DLD1 (cell line): Measurements from ENCODE around the gene KIF14.
"Not testable (repeated sequence)": the region's sequence is repeated elsewhere in the genome, so short reads cannot be mapped to it uniquely, and the experiment has no call there.

Experiments used
- in situ Hi-C: cut with HindIII; loops from 2 replicates; pipeline ENCODE4 v1.10.0; 2017; ENCODE audit warnings: low sequenced_read_pairs

Gene KIF14

DNA sequence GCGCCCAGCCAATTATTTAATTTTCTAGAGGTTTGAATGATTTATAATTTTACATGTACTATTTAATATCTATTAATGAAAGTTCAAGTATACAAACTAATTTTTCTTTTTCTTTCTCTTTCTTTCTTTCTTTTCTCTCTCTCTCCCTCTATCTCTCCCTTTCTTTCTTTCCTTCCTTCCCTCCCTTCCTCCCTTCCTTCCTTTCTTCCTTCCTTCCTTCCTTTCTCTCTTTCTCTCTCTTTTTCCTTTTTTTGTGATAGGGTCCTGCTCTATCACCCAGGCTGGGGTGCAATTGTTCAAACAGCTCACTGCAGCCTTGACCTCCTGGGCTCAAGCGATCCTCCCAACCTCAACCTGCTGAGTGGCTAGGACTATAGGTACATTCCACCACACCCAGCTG lies 16.1 kb upstream of the KIF14 start:
- in situ Hi-C loops = no loop called here

GRCh38 chr1:200634261-200635122 lies 13.9 kb upstream of the KIF14 start:
- in situ Hi-C loops = no loop called here

GRCh38 chr1:200631375-200631774 lies 10.8 kb upstream of the KIF14 start:
- in situ Hi-C loops = no loop called here

DNA sequence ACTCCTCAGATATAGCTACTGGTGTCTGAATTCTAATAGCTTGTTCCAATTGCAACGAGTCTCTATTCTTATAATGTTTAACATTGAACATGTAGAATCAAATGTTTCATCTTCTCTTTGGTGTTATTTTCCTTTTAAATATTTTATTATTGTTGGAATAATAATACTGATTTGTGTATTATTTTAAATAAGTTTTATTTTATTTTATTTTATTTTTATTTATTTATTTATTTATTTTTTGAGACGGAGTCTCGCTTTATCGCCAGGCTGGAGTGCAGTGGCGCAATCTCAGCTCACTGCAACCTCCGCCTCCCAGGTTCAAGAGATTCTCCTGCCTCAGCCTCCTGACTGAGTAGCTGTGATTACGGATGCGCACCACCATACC lies 10.0 kb upstream of the KIF14 start:
- in situ Hi-C loops = not testable (repeated sequence)

DNA sequence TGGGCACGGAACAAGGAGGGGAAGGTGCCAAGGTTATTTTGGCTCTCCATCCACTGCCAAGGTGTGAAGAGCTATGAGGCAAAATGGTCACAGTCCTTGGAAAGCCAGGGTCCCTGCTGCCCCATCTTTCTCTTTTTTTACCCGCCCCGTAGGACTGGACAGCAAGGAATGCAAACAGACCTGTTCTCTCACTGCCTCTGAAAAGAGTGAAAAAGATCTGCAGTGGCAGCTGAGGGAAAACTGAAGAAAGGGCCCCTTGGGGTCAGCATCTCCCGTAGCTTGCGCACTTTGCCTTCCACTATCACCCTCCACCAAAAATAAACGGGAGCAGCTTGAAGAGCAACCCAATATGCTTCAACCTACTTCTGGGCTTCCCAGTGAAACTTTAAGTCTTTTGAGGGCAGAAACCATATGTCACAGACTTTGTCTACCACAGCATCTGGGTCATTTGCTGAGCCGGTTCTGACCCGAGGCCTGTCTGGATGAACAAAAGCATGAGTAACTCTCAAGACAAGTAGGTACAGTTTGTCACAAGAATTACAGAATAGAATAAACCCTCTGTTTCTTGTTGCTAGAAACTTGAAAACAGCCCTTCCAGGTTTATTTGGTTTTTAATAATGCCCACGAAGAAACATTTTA lies 9.4 kb upstream of the KIF14 start:
- in situ Hi-C loops = loop anchor here (10.0 kb wide), 1 partner anchor 175 kb away; no protein-coding TSS in a partner anchor

GRCh38 chr1:200628223-200628881 lies 7.8 kb upstream of the KIF14 start:
- in situ Hi-C loops = loop anchor here (10.0 kb wide), 1 partner anchor 176 kb away; no protein-coding TSS in a partner anchor

GRCh38 chr1:200627575-200628222 lies 7.1 kb upstream of the KIF14 start:
- in situ Hi-C loops = loop anchor here (10.0 kb wide), 1 partner anchor 177 kb away; no protein-coding TSS in a partner anchor

DNA sequence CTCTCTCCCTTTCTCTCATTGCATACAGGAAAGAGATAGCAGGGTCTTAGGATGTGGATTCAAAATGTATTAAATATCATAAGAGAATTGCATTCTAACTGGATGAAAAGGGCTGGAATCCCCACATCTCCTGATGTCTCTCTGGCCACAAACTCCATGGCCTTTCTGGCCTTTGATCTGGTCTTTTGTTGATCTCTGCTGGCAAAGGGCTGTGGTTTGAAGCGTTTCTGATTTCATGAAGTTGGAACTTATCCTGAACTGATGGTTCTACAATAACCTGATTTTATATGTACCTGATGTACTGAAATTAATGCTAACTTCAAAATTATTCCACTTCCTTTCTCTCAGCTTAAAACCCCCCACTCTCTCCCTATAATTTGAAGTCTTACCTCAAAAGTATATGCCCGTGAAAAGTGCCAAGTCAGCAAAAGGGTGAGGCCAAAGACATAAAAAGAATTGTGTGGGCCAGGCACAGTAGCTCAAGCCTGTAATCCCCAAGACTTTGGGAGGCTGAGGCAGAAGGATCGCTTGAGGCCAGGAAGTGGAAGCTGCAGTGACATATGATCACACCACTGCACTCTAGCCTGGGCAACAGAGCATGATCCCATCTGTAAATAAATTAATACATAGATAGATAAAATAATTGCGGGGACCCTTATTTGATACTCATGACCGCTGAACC lies 6.4 kb upstream of the KIF14 start:
- in situ Hi-C loops = loop anchor here (10.0 kb wide), 1 partner anchor 178 kb away; no protein-coding TSS in a partner anchor

- in situ Hi-C loops = loop anchor here (10.0 kb wide), 1 partner anchor 179 kb away; no protein-coding TSS in a partner anchor
Measured at GRCh38 chr1:200625381-200625824, 4.9 kb upstream of the KIF14 start.

DNA sequence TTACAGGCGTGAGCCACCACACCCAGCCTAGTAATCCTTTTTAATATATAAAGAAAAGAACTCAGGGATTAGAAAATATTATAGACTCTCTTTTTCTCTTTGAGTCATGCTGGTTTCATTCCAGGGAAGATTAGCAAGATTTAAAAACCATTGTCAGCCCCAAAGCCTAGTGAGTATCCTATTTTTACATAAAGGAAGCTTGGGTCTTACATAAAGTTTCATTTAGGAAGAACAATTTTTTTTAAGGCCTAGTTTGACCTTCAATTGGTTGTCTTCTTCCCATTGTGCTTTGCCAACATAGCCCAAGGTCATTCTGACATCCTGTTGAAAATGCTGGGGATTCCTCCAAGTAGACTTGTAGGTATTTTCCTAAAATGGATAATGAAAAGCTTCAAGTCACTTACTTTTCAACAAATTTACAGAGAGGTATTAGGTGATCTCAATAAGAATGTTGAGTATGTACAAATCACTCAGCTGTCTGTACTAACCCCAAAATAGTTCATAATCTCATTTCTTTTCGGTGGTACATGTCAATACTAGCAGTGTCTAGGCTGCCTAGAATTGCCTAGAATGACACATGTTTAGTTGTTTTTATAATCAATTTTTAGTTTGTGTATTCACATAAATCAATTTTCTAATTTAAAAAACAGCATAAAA lies 4.3 kb upstream of the KIF14 start:
- in situ Hi-C loops = loop anchor here (5.0 to 25.0 kb wide), 3 partner anchors 52 to 337 kb away; no protein-coding TSS in a partner anchor

- in situ Hi-C loops = loop anchor here (5.0 to 25.0 kb wide), 3 partner anchors 57 to 342 kb away; no protein-coding TSS in a partner anchor
Measured at GRCh38 chr1:200619894-200620272, 668 bp downstream of the KIF14 start.

DNA sequence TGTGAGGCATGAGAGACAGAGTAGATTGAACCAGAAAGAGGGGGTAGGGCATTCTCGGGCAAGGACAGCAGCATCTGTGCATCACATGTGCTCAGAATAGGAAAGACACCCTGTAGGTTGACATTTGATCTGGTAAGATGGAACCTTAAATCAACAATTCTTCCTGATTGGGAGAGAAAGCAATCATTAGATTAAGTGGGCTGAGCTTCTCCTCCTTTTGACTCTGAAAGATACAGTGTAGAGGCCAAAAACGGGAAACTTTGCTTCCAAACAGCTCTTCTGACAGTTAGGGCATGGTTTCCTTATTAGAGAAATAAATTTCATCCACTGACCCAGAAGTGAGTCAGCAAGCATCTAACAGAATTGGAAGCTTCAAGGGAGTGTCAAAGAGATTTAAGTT lies 9.7 kb downstream of the KIF14 start:
- in situ Hi-C loops = loop anchor here (25.0 kb wide), 1 partner anchor 351 kb away; no protein-coding TSS in a partner anchor

- in situ Hi-C loops = loop anchor here (25.0 kb wide), 1 partner anchor 360 kb away; no protein-coding TSS in a partner anchor
Measured at GRCh38 chr1:200602632-200603031, 17.9 kb downstream of the KIF14 start.

- in situ Hi-C loops = no loop called here
Measured at GRCh38 chr1:200590001-200590400, 30.6 kb downstream of the KIF14 start.

DNA sequence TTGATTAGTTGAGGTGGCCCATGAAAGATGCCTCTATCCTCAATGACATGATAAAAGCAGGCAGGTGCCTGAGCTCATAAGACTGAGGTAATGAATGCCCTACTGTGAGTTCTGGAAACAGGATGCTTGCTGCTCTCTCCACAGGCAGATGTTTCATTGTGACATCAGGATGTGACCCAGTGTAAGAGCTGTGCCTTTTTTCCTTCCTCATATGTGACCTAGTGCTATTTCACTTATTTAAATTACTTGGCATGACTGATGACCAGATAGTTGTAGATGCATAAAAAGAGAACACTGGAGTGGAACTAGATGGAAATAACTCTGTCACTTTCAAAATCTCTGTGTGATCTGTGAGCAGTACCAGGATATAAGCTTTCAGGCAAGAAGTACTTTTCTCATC lies 31.9 kb downstream of the KIF14 start:
- in situ Hi-C loops = no loop called here

DNA sequence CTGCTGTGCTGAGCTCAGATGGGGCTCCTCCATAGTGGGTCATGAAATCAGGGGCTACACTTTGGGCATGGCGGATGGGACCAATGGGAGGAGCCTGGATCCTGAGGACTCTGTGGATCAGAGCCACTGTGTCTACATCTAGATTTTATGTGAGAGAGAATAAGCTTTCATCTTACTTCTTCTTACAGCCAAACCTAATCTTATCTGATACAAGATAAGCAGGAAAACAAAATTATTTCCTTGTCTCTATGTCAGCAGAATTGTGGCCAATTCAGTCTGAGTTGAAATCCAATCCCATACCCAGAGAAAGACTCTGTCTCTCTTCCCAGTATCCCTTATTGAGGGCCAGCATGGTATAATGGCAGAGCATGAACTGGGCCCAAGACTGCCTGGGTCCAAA lies 56.2 kb downstream of the KIF14 start:
- in situ Hi-C loops = no loop called here

DNA sequence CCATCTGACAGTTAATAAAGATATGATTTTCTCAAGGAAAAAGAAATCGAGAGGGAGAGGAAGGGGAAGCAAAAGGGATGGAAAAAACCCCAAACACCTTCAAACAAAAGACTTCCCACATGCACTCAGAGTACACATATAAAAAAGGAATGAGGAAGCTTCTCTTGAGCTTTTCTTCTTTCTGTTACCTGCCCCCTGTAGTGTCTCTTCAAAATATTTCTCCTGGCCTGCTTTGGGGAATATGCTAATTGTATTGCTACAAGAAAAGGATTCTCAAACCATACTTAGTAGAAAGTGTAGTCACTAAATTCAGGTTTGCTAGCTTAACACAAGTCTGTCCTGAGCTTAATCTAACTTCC lies 58.7 kb downstream of the KIF14 start:
- in situ Hi-C loops = no loop called here

GRCh38 chr1:200558866-200559459 lies 61.6 kb downstream of the KIF14 start:
- in situ Hi-C loops = no loop called here

GRCh38 chr1:200556002-200556401 lies 64.5 kb downstream of the KIF14 start:
- in situ Hi-C loops = no loop called here
